Sigmoid colon (tissue), 4 donors: ENCODE data around the gene PRADC1.

Source experiments
- EP300 ChIP-seq, 4 donors: sonication (generic); formaldehyde crosslinking; IDR thresholded peaks; one replicate each; pipeline ENCODE4 v1.6.1; 2017; ENCODE audit warnings: antibody characterized with exemption in 4 of 4
- POLR2A ChIP-seq, 2 donors: fragments of 450-650 bp; IDR thresholded peaks; one replicate each; pipeline ENCODE4 v1.6.1; 2016; ENCODE audit warnings: antibody characterized with exemption in 2 of 2, mild to moderate bottlenecking in 2 of 2, moderate library complexity in 2 of 2
- POLR2AphosphoS5 ChIP-seq, 4 donors: sonication (generic); formaldehyde crosslinking; IDR thresholded peaks; one replicate each; pipeline ENCODE4 v1.6.1; 2017; ENCODE audit warnings: antibody characterized with exemption in 4 of 4
- TF ChIP-seq, protein P1 (sequence below), 4 experiments: fragments of 450-650 bp in 3 of 4; fragments of 200-600 bp in 1 of 4; IDR thresholded peaks; one replicate each; pipeline ENCODE4 v1.5.1; 2016 to 2019; ENCODE audit warnings: antibody characterized with exemption in 4 of 4, mild to moderate bottlenecking in 3 of 4, moderate library complexity in 2 of 4

DNA sequence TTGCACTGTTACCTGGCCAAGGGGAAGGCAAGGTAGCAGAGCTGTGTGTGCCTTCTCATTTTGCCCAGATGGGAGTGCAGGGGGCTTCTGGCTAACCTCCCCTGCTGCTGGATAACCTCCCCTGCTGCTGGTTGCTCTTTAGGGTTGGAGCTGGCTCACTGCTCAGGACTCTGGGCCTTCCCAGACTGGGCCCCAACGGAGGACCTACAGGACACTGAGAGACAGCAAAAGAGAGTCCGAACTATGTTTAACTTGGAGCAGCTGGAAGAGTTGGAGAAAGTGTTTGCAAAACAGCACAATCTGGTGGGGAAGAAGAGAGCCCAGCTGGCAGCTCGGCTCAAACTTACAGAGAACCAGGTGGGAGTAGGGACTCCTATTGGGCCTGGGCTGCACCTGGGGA, 24.8 kb downstream of the PRADC1 start:
- TF ChIP-seq, protein P1, sequence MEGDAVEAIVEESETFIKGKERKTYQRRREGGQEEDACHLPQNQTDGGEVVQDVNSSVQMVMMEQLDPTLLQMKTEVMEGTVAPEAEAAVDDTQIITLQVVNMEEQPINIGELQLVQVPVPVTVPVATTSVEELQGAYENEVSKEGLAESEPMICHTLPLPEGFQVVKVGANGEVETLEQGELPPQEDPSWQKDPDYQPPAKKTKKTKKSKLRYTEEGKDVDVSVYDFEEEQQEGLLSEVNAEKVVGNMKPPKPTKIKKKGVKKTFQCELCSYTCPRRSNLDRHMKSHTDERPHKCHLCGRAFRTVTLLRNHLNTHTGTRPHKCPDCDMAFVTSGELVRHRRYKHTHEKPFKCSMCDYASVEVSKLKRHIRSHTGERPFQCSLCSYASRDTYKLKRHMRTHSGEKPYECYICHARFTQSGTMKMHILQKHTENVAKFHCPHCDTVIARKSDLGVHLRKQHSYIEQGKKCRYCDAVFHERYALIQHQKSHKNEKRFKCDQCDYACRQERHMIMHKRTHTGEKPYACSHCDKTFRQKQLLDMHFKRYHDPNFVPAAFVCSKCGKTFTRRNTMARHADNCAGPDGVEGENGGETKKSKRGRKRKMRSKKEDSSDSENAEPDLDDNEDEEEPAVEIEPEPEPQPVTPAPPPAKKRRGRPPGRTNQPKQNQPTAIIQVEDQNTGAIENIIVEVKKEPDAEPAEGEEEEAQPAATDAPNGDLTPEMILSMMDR (IDR thresholded peaks at IDR 0.05) = no peak
- TF ChIP-seq POLR2A (IDR thresholded peaks at IDR 0.05) = no peak
- no peak for TF ChIP-seq POLR2AphosphoS5 (IDR thresholded peaks at IDR 0.05)
- no peak for TF ChIP-seq EP300 (IDR thresholded peaks at IDR 0.05)
